ENCODE data around the gene RPS16. TPM values are rescaled to one million over a fixed set of nuclear protein-coding genes. Genes with fewer than 3 reads are reported as not detected.

RPS16 gene
- total and polyA plus RNA-seq, 9 of the 15 experiments (the other 6 are each of a cell fraction or from before 2014, with no cell fraction given) = 82.6 to 3,671 (median 2,204) TPM

GRCh38 chr19:39407660-39408391, 27.9 kb downstream of the RPS16 start (continued):
- 0 out of 4 replicates have a peak, but pooled peaks of 1 of the 2 experiments have one; percentile 6 for TF ChIP-seq SIN3A (IDR thresholded peaks at IDR 0.05; ENCODE audit: borderline replicate concordance in 2 of 2, control insufficient read depth in 1 of 2, low read depth in 2 of 2, low read length in 2 of 2)
- peak; percentile 82 for TF ChIP-seq POLR2G (IDR thresholded peaks at IDR 0.05; ENCODE audit: low read depth, low read length)
- TF ChIP-seq HMGN3 (IDR thresholded peaks at IDR 0.05; ENCODE audit: borderline replicate concordance, extremely low read depth, insufficient read length, low read depth, low read length) = peak; percentile 56
- TF ChIP-seq SAFB (IDR thresholded peaks at IDR 0.05; ENCODE audit: borderline replicate concordance, low read depth, low read length) = 0 out of 2 replicates have a peak, but pooled peaks have one; percentile 14
- TF ChIP-seq EGR1 (conservative IDR thresholded peaks at IDR 0.05) = peak; percentile 28; the same call in 1 of the 2 replicates
- TF ChIP-seq SOX6 (IDR thresholded peaks at IDR 0.05) = no peak
- 0 out of 2 replicates have a peak, but pooled peaks have one; percentile 9 for TF ChIP-seq ZSCAN32 (CRISPR knock-in tag; IDR thresholded peaks at IDR 0.05)
- peak; percentile 8 for TF ChIP-seq RBBP5 (IDR thresholded peaks at IDR 0.05; ENCODE audit: borderline replicate concordance, insufficient read depth, low read length, poor library complexity, severe bottlenecking)
- no peak for TF ChIP-seq ZBTB49 (CRISPR knock-in tag; IDR thresholded peaks at IDR 0.05; ENCODE audit: borderline replicate concordance)
- TF ChIP-seq FOXM1 (IDR thresholded peaks at IDR 0.05; ENCODE audit: low read depth) = no peak
- TF ChIP-seq FOXM1 (CRISPR knock-in tag; IDR thresholded peaks at IDR 0.05; ENCODE audit: low read depth) = peak; percentile 65; the same call in 1 of the 2 replicates
- TF ChIP-seq CHD1 (IDR thresholded peaks at IDR 0.05; ENCODE audit: low read length) = peak; percentile 16
- TF ChIP-seq TAF1 (IDR thresholded peaks at IDR 0.05; ENCODE audit: control insufficient read depth, extremely low read depth, insufficient read depth, low read length, severe bottlenecking) = peak; percentile 19
- TF ChIP-seq MAZ (CRISPR knock-in tag; conservative IDR thresholded peaks at IDR 0.05 in 1 of 2, IDR thresholded peaks at IDR 0.05 in 1 of 2) = peak in 1 of 2 experiments; percentile 12; a peak in 1 of 4 replicates

All from K562 (cell line).